CD4-positive, alpha-beta T cell treated with Interleukin-6 for 4 hours (primary cell): ENCODE results near the gene SHISA9.

Source experiments
- DNase-seq: peaks from one replicate; pipeline ENCODE4 v3.0.0-alpha.2; 2020; ENCODE audit warnings: mixed read lengths

The SHISA9 gene

GRCh38 chr16:13194766-13195165 lies 293.4 kb downstream of the SHISA9 start:
- no peak for DNase-seq

GRCh38 chr16:13203725-13204124 lies 302.3 kb downstream of the SHISA9 start:
- no peak for DNase-seq

GRCh38 chr16:13205352-13205751 lies 304.0 kb downstream of the SHISA9 start:
- DNase-seq = no peak

- DNase-seq = no peak
Observed at GRCh38 chr16:13206606-13207005, 305.2 kb downstream of the SHISA9 start.

- no peak for DNase-seq
Observed at GRCh38 chr16:13207151-13207550, 305.8 kb downstream of the SHISA9 start.

- no peak for DNase-seq
Observed at GRCh38 chr16:13223666-13224065, 322.3 kb downstream of the SHISA9 start.

GRCh38 chr16:13229039-13229438 lies 327.6 kb downstream of the SHISA9 start:
- no peak for DNase-seq

- DNase-seq = no peak
Observed at GRCh38 chr16:13231365-13231764, 330.0 kb downstream of the SHISA9 start.

- DNase-seq = no peak
Observed at GRCh38 chr16:13234999-13235398, 333.6 kb downstream of the SHISA9 start.

- DNase-seq = no peak
Observed at GRCh38 chr16:13236308-13236707, 334.9 kb downstream of the SHISA9 start.

GRCh38 chr16:13238182-13238581 lies 336.8 kb downstream of the SHISA9 start:
- no peak for DNase-seq

GRCh38 chr16:13242201-13242600 lies 340.8 kb downstream of the SHISA9 start:
- no peak for DNase-seq

GRCh38 chr16:13244770-13245169 lies 343.4 kb downstream of the SHISA9 start:
- DNase-seq = no peak

GRCh38 chr16:13245713-13246377 lies 344.4 kb downstream of the SHISA9 start:
- DNase-seq = no peak

GRCh38 chr16:13254998-13255614 lies 353.7 kb downstream of the SHISA9 start:
- no peak for DNase-seq

GRCh38 chr16:13262270-13263090 lies 361.1 kb downstream of the SHISA9 start:
- no peak for DNase-seq

- no peak for DNase-seq
Observed at GRCh38 chr16:13264749-13265552, 363.6 kb downstream of the SHISA9 start.

- no peak for DNase-seq
Observed at GRCh38 chr16:13269359-13269758, 368.0 kb downstream of the SHISA9 start.

GRCh38 chr16:13269905-13270528 lies 368.6 kb downstream of the SHISA9 start:
- DNase-seq = no peak

GRCh38 chr16:13270602-13271001 lies 369.2 kb downstream of the SHISA9 start:
- DNase-seq = no peak

- DNase-seq = no peak
Observed at GRCh38 chr16:13289515-13289914, 388.1 kb downstream of the SHISA9 start.
